ENCODE results near the gene TIMP2. TPM values are rescaled to one million over a fixed set of nuclear protein-coding genes. Genes with fewer than 3 reads are reported as not detected.

The TIMP2 gene
- total and polyA plus RNA-seq, 2 experiments from 2014 or later = 10.6 to 22.5 TPM

DNA sequence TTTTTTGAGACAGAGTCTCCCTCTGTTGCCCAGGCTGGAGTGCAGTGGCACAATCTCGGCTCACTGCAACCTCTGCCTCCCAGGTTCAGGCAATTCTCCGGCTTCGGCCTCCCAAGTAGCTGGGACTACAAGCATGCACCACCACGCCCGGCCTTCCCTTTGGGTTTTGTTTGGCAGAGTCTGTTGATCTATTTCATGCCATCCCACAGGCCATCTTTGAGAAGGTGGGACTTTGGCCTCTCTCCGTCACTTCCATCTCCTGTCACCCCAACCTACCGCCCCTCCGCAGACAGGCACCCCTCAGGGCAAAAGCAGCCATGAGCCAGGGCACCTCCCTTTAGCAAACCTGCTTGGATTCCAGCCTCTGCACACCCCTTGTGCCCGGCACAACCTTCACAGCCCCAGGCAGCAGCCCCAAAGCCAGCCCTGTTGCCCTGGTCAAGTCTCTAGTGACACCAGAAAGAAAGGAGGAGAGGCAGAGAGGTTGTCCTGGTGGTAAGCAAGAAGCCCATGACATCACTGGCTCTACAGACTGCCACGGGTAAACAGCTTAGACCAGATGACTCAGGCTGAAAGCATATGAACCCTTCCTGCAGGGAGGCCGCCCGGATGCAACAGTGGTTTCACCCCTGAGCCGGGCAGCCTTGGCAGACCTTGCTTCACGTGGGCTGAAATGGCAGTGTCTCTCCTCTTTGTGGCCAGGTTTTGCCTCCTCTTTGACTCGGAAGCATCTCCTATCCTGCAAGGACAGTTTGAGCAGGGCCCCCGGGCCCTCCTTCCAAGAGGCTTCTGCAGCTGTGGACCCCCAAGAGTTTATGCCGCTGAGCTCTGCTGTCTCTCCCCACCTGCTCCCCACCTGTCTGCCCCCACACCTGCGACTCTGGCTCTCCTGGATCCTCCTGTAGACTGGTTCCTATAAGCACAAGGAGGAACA lies 8.1 kb upstream of the TIMP2 start (continued):
- TF ChIP-seq REST (IDR thresholded peaks at IDR 0.05; ENCODE audit: unreplicated experiment) (no peak), ZNF331 (CRISPR knock-in tag; IDR thresholded peaks at IDR 0.05; ENCODE audit: low read depth) (no peak), CTCF (conservative IDR thresholded peaks at IDR 0.05; ENCODE audit: low read depth in 2 of 2) (no peak)

- peaks cover 3% of the 10 kb centered on the region for H3K27me3 Mint-ChIP-seq (ENCODE audit: insufficient read depth, low read depth, poor library complexity)
- Histone ChIP-seq H2AFZ (no peak overlapping the region), H3K4me2 (no peak overlapping the region), H3K4me1 (ENCODE audit: insufficient read depth) (peaks cover 9% of the 10 kb centered on the region), H3K79me2 (replicated peaks; ENCODE audit: insufficient read depth) (no peaks in the 10 kb centered on the region), H3F3A (replicated peaks; ENCODE audit: low read depth) (no peaks in the 10 kb centered on the region), H3K27me3 (ENCODE audit: insufficient read depth) (no peaks in the 10 kb centered on the region), H3K9me2 (ENCODE audit: insufficient read depth) (no peaks in the 10 kb centered on the region), H3K36me3 (ENCODE audit: insufficient read depth) (no peaks in the 10 kb centered on the region), H3K4me3 (no peak overlapping the region), H4K20me1 (replicated peaks; ENCODE audit: insufficient read depth) (no peaks in the 10 kb centered on the region), H3K27ac (ENCODE audit: low read depth) (no peak overlapping the region)
- H3K9me3 Mint-ChIP-seq = no peaks in the 10 kb centered on the region
- H3K4me3 Mint-ChIP-seq = no peak overlapping the region
- DNase-seq (ENCODE audit: low spot score) = no peak
- no peak overlapping the region for H3K27ac Mint-ChIP-seq
- no peaks in the 10 kb centered on the region for H3K36me3 Mint-ChIP-seq (ENCODE audit: low read depth)
- ATAC-seq = no peak
- peaks cover 20% of the 10 kb centered on the region; the same call in 2 of the 3 replicates for H3K4me1 Mint-ChIP-seq
- no peak for TF ChIP-seq NANOG (IDR thresholded peaks at IDR 0.05; ENCODE audit: borderline replicate concordance)
- TF ChIP-seq CREB1 (CRISPR knock-in tag; IDR thresholded peaks at IDR 0.05; ENCODE audit: low read depth) = no peak
- TF ChIP-seq ZNF462 (CRISPR knock-in tag; IDR thresholded peaks at IDR 0.05) = no peak
- TF ChIP-seq EZH2phosphoT487 (IDR thresholded peaks at IDR 0.05; ENCODE audit: unreplicated experiment) = no peak
- no peak for TF ChIP-seq ZNF331 (CRISPR knock-in tag; IDR thresholded peaks at IDR 0.05; ENCODE audit: low read depth)
- no peak for TF ChIP-seq EZH2 (IDR thresholded peaks at IDR 0.05; ENCODE audit: low read depth, unreplicated experiment)
- no peak for TF ChIP-seq JUNB (IDR thresholded peaks at IDR 0.05; ENCODE audit: unreplicated experiment)
- no peak for TF ChIP-seq STAT1 (IDR thresholded peaks at IDR 0.05; ENCODE audit: unreplicated experiment)
- TF ChIP-seq ZNF114 (CRISPR knock-in tag; IDR thresholded peaks at IDR 0.05) = no peak
These were observed 5.0 kb upstream of the TIMP2 start for GRCh38 chr17:78929908-78930775.

All from GM23338 (cell line).